IMR-90 (cell line): ENCODE results near the gene TNIP1. TPM values are rescaled to one million over a fixed set of nuclear protein-coding genes. Genes with fewer than 3 reads are reported as not detected.

Source experiments
- ELK1 ChIP-seq: fragments of 150-350 bp; IDR thresholded peaks from 2 replicates; pipeline ENCODE4 v1.6.1; 2016; ENCODE audit warnings: low read depth, mild to moderate bottlenecking, low read length, moderate library complexity, borderline replicate concordance
- MAZ ChIP-seq: IDR thresholded peaks from 2 replicates; pipeline ENCODE4 v1.6.1; 2012; ENCODE audit warnings: low read depth, mild to moderate bottlenecking, low read length, improper control_type of control experiment, moderate library complexity, borderline replicate concordance
- POLR2A ChIP-seq: IDR thresholded peaks from 2 replicates; pipeline ENCODE4 v1.6.1; 2012; ENCODE audit warnings: mild to moderate bottlenecking, low read depth, low read length
- RFX5 ChIP-seq: IDR thresholded peaks from 2 replicates; pipeline ENCODE4 v1.8.0; 2012; ENCODE audit warnings: low read depth, mild to moderate bottlenecking, low read length, moderate library complexity
- polyA plus RNA-seq, 3 experiments: library from polyadenylated mRNA; depleted of rRNA; stranded (reverse); fragments of >200 nt; gene quantifications; 2 replicates each; pipeline ENCODE4 v1.2.3, GENCODE V29; 2012; ENCODE audit warnings: low replicate concordance in 1 of 3
- total RNA-seq: library from RNA; depleted of rRNA; stranded (reverse); fragments of >200 nt; gene quantifications from 2 replicates; pipeline ENCODE4 v1.2.3, GENCODE V29; 2012

The TNIP1 gene
- total and polyA plus RNA-seq, 2 of the 4 experiments (the other 2 are of a cell fraction): 63.8 to 92.8 TPM

GRCh38 chr5:151080613-151081430, at the start of gene TNIP1 (continued):
- TF ChIP-seq ELK1: no peak
- TF ChIP-seq MAZ: peak; percentile 54
- peak; percentile 84 for TF ChIP-seq POLR2A
- TF ChIP-seq RFX5: no peak
